NCI-H1436 (cell line): Measurements from ENCODE around the gene BRAT1.

ENCODE experiments used
- DNase-seq: peaks from one replicate; lab custom pipeline; 2025; lab: John Stamatoyannopoulos, UW

Gene BRAT1

DNA sequence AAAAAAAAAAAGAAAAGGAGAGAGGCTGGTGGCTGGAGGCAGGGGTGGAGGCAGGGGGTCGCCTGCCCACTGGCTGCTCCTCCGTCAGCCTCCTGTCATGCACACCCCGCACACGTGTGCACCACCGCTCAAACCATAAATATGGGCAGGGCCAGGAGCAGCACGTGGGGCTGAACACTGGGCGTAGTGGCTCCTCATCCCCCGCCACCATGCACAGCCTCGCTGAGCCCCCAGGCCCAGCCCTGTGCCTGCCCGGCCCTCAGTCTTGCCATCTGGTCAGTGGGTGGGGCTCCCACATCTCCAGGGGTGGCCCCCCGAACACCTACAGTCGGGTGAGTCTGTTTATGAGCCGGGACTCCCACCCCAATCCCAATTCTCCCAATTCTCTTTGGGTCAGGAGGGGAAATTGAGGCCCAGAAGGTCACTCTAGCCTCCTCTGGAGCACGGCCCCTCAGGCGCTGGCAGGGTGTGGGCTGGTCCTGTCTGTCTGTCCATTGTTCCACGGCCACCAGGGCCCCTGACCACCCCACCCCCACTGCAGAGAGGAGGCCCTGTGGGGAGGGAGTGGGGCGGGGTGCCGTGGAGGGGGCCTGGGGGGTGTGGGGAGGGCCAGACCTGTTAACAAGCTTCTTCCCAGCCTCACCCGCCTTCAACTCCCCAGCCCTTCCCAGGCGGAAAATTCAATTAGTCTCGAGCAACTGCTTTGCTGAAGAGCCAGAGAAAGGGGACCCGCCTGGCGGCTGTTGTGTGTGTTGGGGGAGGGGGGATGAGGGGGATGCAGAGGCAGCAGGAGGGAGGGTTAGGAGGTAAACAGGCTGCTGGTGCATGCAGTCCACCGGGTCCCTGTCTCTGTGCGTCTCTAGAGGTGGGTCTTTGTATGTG lies 59.7 kb downstream of the BRAT1 start:
- DNase-seq, result no peak

DNA sequence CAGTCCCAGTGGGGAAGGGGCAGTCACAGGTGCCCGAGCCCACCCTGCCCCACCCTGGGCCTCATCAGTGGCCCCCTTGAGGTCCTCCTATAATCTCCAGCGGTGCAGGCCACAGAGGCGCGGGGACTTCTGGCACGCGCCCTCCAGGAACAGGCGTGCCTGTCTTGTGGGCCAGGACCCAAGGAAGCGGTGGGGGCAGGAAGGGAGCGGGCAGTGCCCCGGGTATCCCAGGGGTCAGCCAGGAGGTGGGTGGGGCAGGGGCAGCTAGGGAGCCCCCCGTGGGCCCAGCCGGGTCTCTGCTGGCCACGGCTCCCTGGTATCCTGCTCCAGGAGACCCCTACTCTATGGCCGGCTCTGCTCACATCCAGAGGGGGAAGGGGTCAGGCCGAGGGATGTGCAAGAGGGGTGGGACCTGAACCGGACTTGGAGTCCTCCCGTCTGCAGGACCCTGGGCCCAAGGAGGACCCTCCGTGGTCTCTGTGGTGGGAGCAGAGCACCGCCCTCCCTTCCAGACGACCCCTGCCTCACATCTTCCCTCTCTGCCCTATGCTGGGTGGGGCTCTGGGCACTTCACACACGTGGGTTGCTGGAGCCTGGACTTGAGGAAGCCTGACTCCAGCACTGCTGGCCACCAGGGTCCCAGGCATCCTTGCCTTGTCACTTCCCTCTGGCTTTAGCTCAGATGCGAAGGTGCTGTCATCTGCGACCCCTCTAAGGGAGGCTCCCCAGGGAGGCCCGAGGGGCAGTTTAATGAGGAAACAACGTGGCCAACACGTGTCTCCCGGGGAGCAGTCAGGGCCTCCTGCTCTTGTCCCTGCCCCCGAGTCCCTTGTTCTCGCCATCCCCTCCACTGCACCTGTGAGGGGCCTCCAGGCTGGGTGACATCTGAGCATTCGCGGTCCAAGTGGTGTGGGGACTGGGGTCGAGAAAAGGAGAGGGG lies 60.9 kb downstream of the BRAT1 start:
- DNase-seq, result no peak

DNA sequence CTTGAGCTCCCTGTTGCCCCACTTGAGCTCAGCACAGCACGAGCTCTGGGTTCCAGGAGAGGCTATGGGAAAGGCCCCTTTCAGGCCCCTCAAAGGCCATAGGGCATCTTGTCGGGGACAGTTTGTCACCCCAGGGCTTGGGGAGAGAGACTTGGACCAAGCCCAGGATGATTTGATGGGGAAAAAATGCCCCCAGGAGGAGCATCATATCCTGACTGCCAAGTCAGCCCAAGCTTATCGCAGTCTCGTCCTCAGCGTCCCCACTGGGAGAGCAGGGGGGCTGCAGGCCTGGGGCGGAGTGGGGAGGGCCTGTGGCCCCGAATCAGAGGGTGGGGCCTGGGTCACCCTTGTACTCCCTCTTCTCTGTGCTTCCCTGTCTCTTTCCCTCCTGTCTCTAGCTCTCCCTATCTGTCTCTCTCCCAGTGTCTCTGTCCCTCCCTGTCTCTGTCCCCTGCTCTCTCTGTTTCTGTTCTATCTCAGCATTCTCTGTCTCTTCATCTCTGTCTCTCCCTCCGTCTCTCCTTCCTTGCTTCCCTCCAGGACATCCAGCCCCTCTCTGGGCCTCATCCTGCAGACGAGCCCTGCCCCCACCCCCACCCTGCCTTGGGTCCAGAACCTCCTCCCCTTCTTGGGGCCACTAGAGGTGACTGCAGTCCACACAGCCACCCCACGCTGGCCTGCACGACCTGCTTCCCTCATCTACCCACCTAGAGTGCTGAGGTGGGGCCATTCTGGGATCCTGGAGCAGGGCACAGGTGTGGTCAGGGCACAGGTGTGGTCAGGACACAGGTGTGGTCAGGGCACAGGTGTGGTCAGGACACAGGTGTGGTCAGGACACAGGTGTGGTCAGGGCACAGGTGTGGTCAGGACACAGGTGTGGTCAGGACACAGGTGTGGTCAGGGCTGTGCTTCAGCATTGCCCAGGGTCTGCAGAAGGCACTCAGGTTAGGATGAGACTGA lies 61.8 kb downstream of the BRAT1 start:
- DNase-seq, result no peak

DNA sequence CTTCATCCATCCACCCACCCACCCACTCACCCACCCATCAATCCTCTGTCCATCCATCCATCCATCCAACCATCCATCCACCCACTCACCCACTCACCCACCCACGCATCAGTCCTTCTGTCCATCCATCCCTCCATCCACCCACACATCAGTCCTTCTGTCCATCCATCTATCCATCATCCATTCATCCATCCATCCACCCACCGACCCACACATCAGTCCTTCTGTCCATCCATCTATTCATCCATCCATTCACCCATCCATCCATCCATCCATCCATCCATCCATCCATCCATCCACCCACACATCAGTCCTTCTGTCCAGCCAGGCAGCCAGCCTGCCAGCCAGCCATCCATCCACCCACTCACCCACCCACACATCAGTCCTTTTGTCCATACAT lies 63.3 kb downstream of the BRAT1 start:
- DNase-seq, result no peak

DNA sequence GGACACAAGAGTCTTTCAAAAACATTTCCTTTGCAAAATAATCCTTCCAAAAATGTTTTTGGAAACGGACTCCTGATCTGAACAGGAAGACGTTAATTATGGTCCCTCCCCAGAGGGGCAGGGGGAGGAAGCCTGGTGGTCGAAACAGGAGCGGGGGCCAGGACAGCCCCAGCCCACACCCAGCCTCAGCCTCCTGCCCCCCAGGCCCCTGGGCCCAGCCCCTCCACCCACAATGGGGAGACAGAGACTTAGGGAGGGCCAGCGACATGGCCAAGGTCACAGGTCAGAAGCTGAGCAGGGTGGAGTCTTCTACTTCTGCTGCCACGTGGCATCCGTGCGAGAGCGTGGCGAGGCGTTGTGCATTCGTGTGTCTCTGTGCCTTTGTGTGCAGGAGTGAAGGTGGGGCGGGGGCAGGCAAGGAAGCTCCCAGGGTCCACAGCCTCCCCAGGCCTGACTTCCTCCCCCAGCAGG lies 65.1 kb downstream of the BRAT1 start:
- no peak for DNase-seq

DNA sequence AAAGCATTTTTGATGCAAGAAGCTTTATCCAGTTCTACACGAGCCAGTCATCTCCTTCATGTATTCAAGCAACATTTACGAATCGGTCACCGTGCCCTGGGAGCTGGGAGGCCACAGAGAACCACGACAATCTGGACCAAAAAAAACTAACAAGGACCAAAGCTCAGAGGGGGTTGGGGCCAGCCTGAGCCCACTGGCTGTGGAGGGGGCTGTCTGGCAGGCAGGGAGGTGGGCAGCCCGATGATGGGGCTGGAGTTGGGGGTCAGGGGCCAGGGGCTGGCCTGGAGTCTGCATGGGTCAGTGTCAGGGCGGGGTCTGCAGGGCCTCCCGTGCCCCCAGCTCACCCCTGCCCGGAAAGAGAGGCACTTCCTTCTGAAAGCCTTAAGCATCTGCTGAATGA lies 66.6 kb downstream of the BRAT1 start:
- DNase-seq, result no peak

DNA sequence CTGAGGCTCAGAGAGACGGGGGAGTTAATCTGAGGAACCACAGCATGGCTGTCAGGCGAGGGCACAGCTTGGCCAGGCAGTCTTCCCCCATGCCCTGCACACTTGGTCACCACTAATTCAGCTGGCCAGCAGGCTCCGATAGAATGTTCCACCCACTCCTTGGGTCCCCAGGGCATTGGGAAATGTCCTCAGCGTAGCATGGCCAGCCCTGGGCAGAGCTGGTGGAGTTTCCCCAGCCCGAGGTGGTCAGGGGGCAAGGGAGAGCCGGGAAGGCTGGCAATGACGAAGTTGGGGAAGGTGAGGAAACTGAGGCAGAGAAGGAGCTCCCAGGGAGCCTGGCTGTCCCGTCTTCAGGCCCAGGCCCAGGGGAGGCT lies 67.1 kb downstream of the BRAT1 start:
- no peak for DNase-seq
